Measurements from ENCODE around the gene MYOT. TPM values are rescaled to one million over a fixed set of nuclear protein-coding genes. Genes with fewer than 3 reads are reported as not detected.
"Not testable (repeated sequence)": the region's sequence is repeated elsewhere in the genome, so short reads cannot be mapped to it uniquely, and the experiment has no call there.

MYOT gene, protein sequence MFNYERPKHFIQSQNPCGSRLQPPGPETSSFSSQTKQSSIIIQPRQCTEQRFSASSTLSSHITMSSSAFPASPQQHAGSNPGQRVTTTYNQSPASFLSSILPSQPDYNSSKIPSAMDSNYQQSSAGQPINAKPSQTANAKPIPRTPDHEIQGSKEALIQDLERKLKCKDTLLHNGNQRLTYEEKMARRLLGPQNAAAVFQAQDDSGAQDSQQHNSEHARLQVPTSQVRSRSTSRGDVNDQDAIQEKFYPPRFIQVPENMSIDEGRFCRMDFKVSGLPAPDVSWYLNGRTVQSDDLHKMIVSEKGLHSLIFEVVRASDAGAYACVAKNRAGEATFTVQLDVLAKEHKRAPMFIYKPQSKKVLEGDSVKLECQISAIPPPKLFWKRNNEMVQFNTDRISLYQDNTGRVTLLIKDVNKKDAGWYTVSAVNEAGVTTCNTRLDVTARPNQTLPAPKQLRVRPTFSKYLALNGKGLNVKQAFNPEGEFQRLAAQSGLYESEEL
- 0.98 TPM for polyA plus RNA-seq (2013, experiment 1 of 2; ENCODE audit: insufficient read length)
- polyA plus RNA-seq (2013, experiment 2 of 2; ENCODE audit: insufficient read length): 0.69 TPM

DNA sequence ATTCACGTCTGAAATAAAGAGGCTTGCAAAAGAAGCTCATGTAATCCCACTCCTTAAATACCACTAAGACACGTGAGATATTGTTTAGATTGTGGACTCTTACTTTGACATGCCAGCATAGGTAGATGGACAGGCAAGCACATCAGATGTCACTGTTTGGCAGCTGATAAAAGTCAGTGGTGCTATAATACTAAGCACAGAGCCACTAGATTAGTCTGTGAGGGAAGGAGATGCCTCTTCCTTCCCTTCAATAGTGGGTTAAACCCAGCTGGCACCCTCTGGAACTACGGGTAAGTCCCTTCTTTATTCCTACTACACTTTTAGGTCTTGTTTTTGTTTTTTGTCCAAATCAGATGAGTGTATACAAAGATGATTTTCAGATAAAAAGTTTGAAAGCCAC lies at the start of gene MYOT:
Gene MYOT (plus strand): TSS at position 197 of the 400 bp plus-strand sequence. CDS start 2,792 bp downstream, outside the sequence.
- DNase-seq: no peak

DNA sequence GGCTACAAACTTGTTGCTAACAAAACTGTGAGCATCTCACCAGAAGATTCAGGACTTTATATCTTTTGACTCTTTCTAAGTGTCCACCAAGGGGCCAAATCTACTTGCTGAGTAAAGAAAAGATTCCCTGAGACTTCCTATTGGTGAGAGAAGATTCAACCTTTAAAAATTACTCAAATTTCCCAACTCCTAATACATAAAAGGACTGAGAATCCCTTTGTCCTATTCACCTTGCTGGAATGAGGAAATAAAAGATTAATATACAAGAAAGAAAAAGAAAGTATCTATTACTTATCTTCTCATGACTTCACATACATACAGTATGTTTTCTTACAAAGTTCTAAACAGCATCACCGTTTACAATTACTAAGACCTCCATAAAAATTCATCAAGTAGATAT lies 47.9 kb upstream of the MYOT start:
- no peak for DNase-seq

GRCh38 chr5:137822158-137822764 lies 45.4 kb upstream of the MYOT start:
- peak; percentile 28 for DNase-seq

DNA sequence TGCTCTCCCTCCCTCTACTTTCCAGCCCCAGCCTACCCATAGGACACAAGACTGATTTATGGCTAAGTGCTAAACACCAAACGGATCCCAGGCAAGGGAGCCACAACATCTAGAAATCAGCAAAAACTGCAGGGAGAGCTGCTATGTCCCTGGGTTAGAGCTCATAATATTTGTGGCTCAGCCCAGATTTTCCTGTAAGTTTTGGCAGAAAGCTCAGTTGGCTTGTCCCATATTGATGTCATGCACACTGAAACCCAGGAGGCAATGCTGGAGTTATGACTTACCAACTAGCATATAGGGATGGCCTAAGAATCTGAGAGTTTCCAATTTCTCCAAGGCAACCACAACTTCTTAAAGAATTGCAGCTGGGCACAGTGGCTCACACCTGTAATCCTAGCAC lies 44.7 kb upstream of the MYOT start:
- DNase-seq: no peak

GRCh38 chr5:137825165-137825564 lies 42.5 kb upstream of the MYOT start:
- no peak for DNase-seq

GRCh38 chr5:137826067-137826466 lies 41.6 kb upstream of the MYOT start:
- no peak for DNase-seq

GRCh38 chr5:137828180-137828579 lies 39.5 kb upstream of the MYOT start:
- DNase-seq: no peak

DNA sequence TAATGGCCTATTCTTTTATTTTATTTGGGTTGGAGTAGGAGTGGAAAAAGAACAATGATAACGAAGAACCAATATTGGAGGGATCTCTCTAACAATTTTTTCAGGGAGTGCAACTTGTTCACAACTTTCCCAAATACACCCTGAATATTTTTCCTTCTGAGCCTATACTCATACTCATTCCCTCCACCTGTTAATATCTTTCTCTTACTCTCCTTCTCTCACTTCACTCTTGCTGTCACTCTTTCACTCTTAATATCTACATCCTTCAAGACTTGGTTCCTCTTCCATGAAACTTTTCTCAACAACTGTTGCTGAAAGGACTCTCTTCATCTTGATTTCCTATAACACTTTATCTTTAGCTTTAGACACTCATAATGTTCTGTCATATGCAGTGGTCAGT lies 39.0 kb upstream of the MYOT start:
- no peak for DNase-seq

DNA sequence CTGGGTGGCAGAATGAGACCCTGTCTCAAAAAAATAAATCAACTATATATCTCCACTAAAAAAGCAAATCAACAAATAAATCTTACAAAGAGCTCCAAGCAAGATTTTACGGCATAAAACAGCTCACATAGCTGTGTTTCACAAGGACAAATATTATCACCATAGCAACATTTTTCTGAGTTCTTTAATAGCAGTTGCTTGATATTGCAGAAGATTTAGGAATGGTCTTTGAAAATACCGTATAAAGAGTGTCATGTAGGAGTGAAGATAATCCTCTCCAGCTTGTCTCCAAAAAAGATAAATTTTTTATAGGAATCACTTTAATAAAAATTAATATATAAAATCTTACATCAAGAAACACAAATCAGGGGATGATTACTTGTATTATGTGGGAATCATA lies 36.6 kb upstream of the MYOT start:
- DNase-seq: no peak

GRCh38 chr5:137831526-137831925 lies 36.1 kb upstream of the MYOT start:
- DNase-seq: peak; percentile 12

GRCh38 chr5:137832416-137832815 lies 35.2 kb upstream of the MYOT start:
- DNase-seq: no peak

DNA sequence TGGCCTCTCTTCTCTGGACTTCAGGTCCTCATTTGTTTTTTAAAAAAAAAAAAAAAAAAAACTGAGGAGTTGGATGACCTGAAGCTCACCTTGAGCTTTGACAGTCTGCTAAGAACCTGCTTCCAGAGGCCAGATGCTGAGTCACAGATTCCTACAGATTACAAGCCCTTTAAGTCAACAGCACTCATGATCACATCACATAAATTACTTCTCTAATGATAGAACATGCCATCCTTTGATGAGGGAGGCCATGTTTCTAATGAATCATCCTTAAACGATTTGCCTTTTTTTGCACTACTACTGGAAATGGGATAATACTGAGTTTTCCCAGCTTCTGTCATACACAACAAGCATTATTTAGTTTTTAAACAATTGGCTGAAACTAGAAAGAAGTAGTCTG lies 34.2 kb upstream of the MYOT start:
- peak; percentile 88 for DNase-seq

GRCh38 chr5:137834498-137835049 lies 33.1 kb upstream of the MYOT start:
- DNase-seq: peak; percentile 27

GRCh38 chr5:137836298-137836697 lies 31.4 kb upstream of the MYOT start:
- no peak for DNase-seq

DNA sequence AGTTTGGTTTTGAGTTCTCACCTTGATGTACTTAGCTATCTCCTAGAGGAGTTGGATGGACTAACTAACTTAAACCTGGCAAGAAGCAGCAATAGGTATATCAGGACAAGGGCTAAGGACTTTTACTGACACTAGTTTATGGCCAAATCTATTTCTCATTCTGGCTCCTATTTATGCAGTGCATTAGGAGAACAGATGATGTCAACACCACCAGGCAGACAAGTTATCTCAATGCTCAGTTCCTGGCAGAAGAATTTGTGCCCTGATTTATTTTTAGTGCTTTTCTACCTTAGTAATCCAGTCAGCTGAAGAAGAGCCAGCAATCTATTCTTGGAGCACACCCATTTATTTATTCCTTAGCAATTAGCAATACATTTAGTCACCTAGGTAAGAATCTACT lies 30.7 kb upstream of the MYOT start:
- DNase-seq: peak; percentile 15

DNA sequence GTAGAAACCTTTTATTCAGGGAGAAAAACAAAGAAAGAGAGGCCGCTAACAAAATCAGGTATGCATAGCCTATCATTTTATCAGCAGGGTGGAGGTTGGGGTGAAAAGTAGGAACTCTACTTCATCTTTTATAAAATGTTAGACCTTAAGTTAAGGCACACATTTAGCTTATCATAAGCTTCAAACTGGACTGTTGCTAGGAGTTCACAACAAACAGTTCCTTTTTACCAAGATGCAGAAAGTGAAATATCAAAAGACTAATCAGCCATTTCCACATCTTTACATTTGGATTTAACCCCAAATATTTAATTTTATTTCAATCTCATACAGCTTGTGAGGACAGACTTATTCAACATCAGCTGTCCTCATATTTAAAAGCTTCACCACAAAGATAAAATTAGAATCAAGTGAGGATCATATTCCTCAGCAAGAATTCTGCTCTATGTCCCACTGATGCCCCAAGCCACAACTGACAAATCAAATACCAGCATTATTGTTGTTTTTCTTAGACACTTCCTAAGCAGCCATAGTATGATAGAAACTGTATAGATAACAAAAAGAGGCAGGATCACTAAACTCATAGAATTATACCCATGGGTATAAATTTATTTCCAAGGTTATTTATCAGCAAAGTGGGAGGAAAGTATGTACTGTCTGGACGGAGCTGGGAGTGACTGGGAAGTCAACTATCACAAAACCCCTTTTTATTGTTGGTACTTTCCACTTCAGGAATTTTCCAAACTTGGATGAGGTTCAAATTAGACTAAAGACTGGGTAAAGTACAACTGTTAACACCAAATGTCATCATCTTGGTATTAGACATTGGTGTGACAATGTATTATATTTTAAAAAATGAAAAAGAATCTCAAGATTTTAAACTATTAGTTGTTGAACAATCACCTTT lies 29.9 kb upstream of the MYOT start:
- no peak for DNase-seq

GRCh38 chr5:137838976-137839375 lies 28.7 kb upstream of the MYOT start:
- no peak for DNase-seq

- DNase-seq: no peak
Measured at GRCh38 chr5:137842296-137842695, 25.4 kb upstream of the MYOT start.

DNA sequence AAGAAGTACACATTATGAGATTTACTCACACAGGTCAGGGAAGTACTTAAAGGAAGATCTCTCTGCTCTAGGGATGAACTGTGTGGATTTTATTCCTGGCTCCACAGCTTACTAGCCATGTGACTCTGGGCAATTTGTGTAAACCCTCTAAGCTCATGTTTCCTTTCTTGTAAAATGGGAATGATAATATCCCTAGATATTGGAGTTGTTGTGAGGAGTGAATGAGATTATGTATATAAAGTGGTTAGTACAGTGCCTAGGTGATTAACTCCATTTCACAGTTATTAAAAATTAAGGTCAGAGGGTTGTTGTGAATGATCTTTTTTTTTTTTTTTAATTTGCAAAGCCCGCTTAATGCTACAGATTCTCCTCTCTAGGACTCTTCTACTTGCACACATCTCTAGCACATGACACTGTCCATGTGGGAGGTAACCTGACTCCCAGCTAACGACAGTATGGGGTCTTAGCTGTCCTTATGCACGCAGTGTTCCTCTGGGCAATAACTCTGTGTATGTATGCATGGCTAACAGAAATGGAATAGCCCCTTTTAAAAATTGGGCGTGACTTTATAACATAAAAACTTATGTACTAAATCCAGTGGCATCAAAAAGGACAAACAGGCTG lies 23.9 kb upstream of the MYOT start:
- no peak for DNase-seq

DNA sequence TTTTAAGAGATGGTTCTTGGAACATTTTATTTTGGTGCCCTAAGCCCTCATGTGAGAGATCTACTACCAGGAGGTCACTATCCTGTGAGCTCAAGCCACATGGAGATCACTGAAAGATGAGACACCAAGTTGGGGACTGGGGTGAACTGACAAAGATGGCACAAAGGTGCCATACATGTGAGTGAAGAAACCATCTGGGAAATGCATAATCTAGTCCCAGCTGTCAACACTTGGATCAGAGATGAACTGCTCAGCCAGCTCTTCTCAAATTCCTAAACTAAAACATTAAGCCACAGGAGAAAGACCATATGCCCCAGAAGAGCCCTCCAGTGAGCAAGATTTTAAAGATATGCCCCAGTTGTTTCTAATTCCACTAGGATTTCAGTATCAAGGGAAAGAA lies 22.2 kb upstream of the MYOT start:
- DNase-seq: no peak

DNA sequence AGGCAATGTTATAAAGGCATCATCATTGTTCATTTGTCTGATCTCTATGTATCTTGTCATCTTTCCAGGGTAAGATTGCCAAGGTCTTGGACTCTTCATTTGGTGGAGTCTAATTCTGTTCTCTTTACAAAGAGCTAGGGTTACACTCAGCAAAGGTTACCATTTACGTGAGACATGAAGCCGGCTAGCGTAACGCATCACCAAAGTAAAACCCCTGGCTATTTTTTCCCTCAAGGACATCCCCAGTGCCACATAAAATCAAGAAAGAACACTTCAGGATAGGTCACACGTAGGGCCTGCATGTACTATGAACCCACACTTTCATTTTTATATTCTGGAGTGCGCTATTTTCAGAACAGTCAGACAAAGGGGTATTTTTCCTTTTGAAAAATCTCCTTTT lies 20.0 kb upstream of the MYOT start:
- DNase-seq: no peak

DNA sequence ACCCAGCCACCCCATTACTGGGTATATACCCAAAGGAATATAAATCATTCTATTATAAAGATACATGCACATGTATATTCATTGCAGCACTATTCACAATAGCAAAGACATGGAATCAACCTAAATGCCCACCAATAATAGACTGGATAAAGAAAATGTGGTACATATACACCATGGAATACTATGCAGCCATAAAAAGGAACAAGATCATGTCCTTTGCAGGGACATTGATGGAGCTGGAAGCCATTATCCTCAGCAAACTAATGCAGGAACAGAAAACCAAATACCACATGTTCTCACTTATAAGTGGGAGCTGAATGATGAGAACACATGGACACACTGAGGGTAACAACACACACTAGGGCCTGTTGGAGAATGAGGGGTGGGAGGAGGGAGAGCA lies 14.5 kb upstream of the MYOT start:
- not testable (repeated sequence) for DNase-seq

Data from fibroblast of skin of abdomen (primary cell).